Glutamatergic neuron (in vitro differentiated cells): ENCODE results near the gene MRPS5. TPM values are rescaled to one million over a fixed set of nuclear protein-coding genes. Genes with fewer than 3 reads are reported as not detected.

ENCODE experiments used
- DNase-seq: peaks from one replicate; pipeline ENCODE4 v3.0.0; 2022
- H3K27ac Mint-ChIP-seq: one replicate; pipeline ENCODE4 v1.8.0; 2020; ENCODE audit warnings: mild to moderate bottlenecking, mixed read lengths, inconsistent platforms; ENCODE audit not compliant: unreplicated experiment
- H3K27me3 Mint-ChIP-seq: one replicate; pipeline ENCODE4 v1.8.0; 2020; ENCODE audit warnings: mild to moderate bottlenecking, moderate library complexity, mixed read lengths, inconsistent platforms; ENCODE audit not compliant: unreplicated experiment
- H3K36me3 Mint-ChIP-seq: one replicate; pipeline ENCODE4 v1.8.0; 2020; ENCODE audit warnings: mild to moderate bottlenecking, mixed read lengths, inconsistent platforms; ENCODE audit not compliant: unreplicated experiment
- H3K4me1 Mint-ChIP-seq: one replicate; pipeline ENCODE4 v1.8.0; 2020; ENCODE audit warnings: mild to moderate bottlenecking, low read depth, mixed read lengths, inconsistent platforms; ENCODE audit not compliant: unreplicated experiment
- H3K4me3 Mint-ChIP-seq: one replicate; pipeline ENCODE4 v1.8.0; 2020; ENCODE audit warnings: mild to moderate bottlenecking, mixed read lengths, inconsistent platforms; ENCODE audit not compliant: unreplicated experiment
- H3K9me3 Mint-ChIP-seq: one replicate; pipeline ENCODE4 v1.8.0; 2020; ENCODE audit warnings: mild to moderate bottlenecking, moderate library complexity, mixed read lengths, inconsistent platforms; ENCODE audit not compliant: unreplicated experiment
- CTCF ChIP-seq: fragments of 200-600 bp; sonication (generic); IDR thresholded peaks from one replicate; pipeline ENCODE4 v1.5.0; 2021; ENCODE audit not compliant: partially characterized antibody, unreplicated experiment
- total RNA-seq: library from RNA; stranded (reverse); fragmentation: NEBNext Ultra II Directional; extraction: Animal tissue kit (Norgen Biotek cat#: 25700); gene quantifications from one replicate; pipeline ENCODE4 v1.2.1, GENCODE V29; 2021; ENCODE audit not compliant: unreplicated experiment

Gene MRPS5
- total RNA-seq, 1 donor from 2014 or later: 68.7 TPM

GRCh38 chr2:95091885-95092555, 29.6 kb downstream of the MRPS5 start:
- Mint-ChIP-seq H3K36me3 (peaks cover 25% of the 10 kb centered on the region), H3K9me3 (no peaks in the 10 kb centered on the region), H3K4me3 (no peak overlapping the region), H3K27me3 (peaks cover 1% of the 10 kb centered on the region), H3K4me1 (peaks cover 2% of the 10 kb centered on the region), H3K27ac (no peak overlapping the region)
- no peak for DNase-seq
- no peak for TF ChIP-seq CTCF

GRCh38 chr2:95087379-95087778, 34.2 kb downstream of the MRPS5 start:
- no peak for TF ChIP-seq CTCF
- H3K27ac Mint-ChIP-seq: no peak overlapping the region

GRCh38 chr2:95086017-95086416, 35.6 kb downstream of the MRPS5 start:
- H3K27me3 Mint-ChIP-seq: peaks cover 1% of the 10 kb centered on the region
- no peaks in the 10 kb centered on the region for H3K4me1 Mint-ChIP-seq
- peaks cover 17% of the 10 kb centered on the region for H3K36me3 Mint-ChIP-seq
- no peak for TF ChIP-seq CTCF
- no peak for DNase-seq
- no peaks in the 10 kb centered on the region for H3K9me3 Mint-ChIP-seq
- H3K27ac Mint-ChIP-seq: no peak overlapping the region
- no peak overlapping the region for H3K4me3 Mint-ChIP-seq

More at GRCh38 chr2:95087379-95087778, 34.2 kb downstream of the MRPS5 start:
- no peak for DNase-seq
- H3K4me1 Mint-ChIP-seq: no peaks in the 10 kb centered on the region
- H3K36me3 Mint-ChIP-seq: peaks cover 24% of the 10 kb centered on the region
- H3K9me3 Mint-ChIP-seq: no peaks in the 10 kb centered on the region
- H3K4me3 Mint-ChIP-seq: no peak overlapping the region
- peaks cover 1% of the 10 kb centered on the region for H3K27me3 Mint-ChIP-seq

GRCh38 chr2:95082477-95082876, 39.1 kb downstream of the MRPS5 start:
- TF ChIP-seq CTCF: no peak
- no peak overlapping the region for H3K4me3 Mint-ChIP-seq
- H3K4me1 Mint-ChIP-seq: peaks cover 13% of the 10 kb centered on the region
- H3K36me3 Mint-ChIP-seq: peaks cover 11% of the 10 kb centered on the region
- H3K27me3 Mint-ChIP-seq: peaks cover 9% of the 10 kb centered on the region
- no peak for DNase-seq
- H3K9me3 Mint-ChIP-seq: peaks cover 10% of the 10 kb centered on the region
- H3K27ac Mint-ChIP-seq: no peak overlapping the region

GRCh38 chr2:95079199-95079683, 42.4 kb downstream of the MRPS5 start:
- no peak for DNase-seq
- no peak overlapping the region for H3K4me3 Mint-ChIP-seq
- peaks cover 5% of the 10 kb centered on the region for H3K36me3 Mint-ChIP-seq
- peaks cover 11% of the 10 kb centered on the region for H3K27me3 Mint-ChIP-seq
- no peak overlapping the region for H3K27ac Mint-ChIP-seq
- no peak for TF ChIP-seq CTCF
- peaks cover 18% of the 10 kb centered on the region for H3K4me1 Mint-ChIP-seq
- peaks cover 19% of the 10 kb centered on the region for H3K9me3 Mint-ChIP-seq
